ENCODE results near the gene NPPA.

NPPA gene

GRCh38 chr1:11841245-11842153 lies 6.1 kb downstream of the NPPA start:
- DNase-seq: no peak

DNA sequence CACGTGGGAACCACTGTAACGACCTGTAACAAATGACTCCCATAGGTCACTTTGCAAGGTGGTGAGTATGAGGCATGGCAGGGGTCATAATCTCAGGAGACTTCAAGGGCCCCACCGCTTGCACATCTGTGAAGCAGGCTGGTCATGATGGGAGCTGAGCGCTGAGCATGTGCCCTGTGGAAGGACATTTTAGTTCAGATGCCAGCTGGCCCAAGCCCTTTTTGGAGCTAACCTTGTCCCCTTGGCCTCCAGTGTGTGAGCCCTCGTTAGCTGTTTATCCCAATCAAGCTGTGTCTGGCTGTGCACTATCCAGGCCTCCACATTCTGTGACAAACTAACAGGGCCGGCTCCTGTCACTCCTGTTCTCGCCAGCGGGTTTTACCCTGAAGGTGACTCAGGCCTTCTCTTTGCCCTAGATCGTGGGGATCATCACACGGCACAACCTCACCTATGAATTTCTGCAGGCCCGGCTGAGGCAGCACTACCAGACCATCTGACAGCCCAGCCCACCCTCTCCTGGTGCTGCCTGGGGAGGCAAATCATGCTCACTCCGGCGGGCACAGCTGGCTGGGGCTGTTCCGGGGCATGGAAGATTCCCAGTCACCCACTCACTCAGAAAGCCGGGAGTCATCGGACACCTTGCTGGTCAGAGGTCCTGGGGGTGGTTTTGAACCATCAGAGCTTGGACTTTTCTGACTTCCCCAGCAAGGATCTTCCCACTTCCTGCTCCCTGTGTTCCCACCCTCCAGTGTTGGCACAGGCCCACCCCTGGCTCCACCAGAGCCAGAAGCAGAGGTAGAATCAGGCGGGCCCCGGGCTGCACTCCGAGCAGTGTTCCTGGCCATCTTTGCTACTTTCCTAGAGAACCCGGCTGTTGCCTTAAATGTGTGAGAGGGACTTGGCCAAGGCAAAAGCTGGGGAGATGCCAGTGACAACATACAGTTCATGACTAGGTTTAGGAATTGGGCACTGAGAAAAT lies 7.6 kb downstream of the NPPA start:
- no peak for DNase-seq

DNA sequence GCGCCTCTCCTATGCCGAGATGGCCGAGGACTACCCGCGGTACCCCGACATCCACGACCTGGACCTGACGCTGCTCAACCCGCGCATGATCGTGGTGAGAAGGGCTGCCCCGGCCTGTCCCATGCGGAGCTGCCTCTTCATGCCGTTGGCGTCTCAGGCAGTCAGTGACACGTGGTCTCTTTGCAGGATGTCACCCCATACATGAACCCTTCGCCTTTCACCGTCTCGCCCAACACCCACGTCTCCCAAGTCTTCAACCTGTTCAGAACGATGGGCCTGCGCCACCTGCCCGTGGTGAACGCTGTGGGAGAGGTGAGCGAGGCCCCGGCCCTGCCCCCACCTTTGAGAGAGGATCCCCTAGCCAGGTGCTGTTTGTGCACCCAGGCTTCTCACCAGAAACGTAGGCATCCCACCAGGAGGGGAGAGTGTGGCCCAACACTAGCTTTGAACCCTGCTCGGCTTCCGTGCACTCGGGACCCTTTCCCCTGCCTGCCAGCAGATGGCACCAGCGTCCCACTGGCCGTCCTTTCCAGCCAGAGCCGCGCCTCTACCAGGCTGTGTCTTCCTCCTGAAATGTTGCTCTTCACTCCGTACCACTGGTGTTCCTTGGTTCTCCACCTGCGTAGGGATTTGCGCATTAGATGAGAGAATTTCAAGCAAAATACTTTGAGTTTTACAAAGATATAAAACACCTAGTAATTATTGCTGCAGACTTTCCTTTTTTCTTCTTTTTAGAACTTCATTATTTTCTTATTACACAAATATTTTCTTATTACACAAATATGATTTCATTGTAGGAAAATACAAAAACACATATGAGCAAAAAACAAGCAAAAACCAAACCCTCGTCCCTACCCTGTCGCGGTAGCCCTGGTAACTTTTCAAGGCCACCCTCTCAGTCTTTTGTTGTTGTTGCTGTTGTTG lies 9.0 kb downstream of the NPPA start:
- DNase-seq: peak; percentile 6

DNA sequence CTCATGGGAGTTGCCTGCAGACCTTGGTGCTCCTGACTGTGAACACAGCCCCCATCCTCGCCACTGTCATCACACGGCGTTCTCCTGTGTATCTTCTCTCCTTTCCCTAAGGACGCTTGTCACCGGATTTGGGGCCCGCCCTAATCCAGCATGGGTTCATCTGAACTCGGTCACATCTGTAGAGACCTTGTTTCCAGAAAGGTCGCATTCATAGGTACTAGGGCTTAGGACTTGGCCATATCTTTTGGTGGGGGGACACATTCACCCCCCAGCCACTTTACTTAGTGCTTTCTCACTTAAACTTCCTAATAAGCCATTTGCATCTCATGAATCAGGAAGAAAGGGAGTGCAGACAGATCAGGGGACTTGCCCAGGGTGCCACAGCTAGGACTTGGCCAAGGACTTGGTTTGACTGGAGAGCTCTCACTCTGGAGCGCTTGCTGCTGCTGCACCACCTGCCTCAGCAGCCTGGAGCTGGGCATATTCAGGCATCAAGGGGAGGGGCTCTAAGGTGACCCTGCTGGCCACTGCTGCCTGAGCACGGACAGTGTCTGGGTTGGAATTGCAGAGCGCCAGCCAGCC lies 9.7 kb downstream of the NPPA start:
- no peak for DNase-seq

DNA sequence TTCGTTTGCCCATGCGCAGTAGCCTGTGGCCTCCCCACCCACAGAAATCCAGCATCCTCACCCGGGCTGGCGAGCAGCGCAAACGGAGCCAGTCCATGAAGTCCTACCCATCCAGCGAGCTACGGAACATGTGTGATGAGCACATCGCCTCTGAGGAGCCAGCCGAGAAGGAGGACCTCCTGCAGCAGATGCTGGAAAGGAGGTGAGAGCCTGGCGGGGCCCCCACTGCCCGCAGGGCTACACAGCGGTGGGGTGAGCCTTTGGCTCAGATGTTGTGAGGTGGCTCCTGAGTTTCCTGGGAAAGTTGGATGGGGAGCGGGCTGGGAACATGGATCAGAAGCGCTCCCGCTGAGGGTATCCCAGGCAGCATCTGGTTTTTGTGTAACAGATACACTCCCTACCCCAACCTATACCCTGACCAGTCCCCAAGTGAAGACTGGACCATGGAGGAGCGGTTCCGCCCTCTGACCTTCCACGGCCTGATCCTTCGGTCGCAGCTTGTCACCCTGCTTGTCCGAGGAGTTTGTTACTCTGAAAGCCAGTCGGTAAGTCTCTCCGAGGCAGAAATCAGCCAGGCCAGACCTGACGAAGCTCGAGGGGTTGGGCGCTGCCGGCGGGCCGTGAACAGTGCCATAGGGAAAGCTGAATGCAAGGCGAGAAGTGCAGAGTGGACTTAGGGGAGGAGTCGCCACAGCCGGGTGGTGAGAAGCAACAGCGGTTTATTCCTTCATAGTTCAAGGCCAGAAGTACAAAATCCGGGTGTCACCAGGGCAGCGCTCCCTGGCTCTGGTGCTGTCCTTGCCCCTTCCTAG lies 10.4 kb downstream of the NPPA start:
- DNase-seq: no peak

DNA sequence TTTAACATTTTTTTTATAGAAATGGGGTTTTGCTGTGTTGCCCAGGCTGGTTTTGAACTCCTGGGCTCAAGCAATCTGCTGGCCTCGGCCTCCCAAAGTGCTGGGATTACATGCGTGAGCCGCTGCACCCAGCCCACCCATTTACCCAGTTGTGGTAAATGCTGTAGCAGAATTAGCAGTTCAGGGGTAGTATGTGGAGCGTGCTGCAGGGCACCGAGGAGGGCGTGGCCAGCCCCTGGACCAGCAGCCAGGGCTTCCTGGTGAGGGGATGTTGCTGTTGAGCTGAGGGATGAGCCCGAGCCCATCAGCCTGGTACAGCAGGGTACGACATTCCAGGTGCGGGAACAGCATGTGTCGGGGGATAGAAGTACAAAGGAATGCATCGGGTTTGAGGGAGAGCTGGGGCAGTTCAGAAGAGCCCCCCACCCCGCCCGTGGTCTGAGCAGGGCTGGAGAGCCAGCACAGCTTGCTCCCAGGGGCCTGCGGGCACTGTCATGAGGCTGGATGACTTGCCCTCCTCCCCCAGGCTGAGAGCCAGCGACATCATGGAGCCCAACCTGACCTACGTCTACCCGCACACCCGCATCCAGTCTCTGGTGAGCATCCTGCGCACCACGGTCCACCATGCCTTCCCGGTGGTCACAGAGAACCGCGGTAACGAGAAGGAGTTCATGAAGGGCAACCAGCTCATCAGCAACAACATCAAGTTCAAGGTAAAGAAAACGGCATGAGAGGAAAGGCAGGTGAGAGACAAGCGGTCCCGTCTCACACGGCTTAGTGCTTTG lies 11.9 kb downstream of the NPPA start:
- no peak for DNase-seq

DNA sequence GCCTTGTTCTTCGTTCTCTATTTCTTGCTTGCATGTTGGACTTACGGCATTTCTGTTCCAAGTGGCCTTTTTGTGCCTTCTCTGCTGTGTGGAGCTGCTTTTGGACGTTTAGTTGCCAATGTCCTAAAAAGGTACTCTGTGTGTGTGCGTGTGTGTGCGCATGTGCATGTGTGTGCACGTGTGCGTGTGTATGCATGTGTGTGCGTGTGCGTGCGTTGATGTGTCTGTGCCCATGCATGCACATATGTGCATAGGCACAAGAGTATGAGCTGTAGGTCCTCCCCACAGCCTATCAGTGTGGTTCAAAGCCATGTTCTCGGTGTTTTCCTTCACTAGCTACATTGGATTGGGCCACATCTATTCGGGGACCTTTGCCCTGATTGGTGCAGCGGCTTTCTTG lies 13.7 kb downstream of the NPPA start:
- no peak for DNase-seq

DNA sequence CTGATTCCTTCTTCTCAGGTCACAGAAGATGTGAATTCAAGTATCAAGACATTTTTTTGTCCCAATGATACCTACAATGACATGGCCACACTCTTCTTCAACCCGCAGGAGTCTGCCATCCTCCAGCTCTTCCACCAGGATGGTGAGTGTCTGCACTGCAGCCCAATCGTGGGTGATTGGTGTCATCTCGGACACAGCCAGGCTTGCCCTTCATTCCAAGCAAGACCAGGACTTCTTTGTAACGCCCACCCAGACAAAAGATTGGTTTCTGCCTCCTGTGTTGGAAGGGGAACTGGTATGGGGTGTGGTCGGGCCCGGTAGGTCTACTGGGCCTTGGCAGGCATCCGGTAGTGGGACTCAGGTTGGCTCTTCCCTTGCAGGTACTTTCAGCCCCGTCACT lies 14.1 kb downstream of the NPPA start:
- DNase-seq: no peak

GRCh38 chr1:11831945-11832725 lies 15.4 kb downstream of the NPPA start:
- DNase-seq: no peak

- DNase-seq: no peak
Observed at GRCh38 chr1:11828511-11828910, 19.1 kb downstream of the NPPA start.

DNA sequence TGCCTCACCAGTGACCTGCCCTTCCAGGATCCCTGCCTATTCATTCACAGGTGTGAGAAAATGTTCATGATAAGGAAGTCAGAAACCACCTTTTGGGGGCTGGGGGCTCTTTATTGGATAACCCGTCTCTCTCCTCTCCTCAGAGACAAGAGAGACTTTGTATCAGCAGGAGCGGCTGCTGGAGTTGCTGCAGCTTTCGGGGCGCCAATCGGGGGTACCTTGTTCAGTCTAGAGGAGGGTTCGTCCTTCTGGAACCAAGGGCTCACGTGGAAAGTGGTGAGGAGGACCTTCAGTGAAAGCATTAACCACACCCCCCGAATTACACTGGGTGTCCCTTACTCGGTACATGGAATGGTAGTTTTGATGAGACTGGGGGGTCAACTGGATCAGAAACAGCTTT lies 20.6 kb downstream of the NPPA start:
- DNase-seq: no peak

- DNase-seq: no peak
Observed at GRCh38 chr1:11825131-11825530, 22.5 kb downstream of the NPPA start.

- no peak for DNase-seq
Observed at GRCh38 chr1:11823366-11824137, 24.0 kb downstream of the NPPA start.

DNA sequence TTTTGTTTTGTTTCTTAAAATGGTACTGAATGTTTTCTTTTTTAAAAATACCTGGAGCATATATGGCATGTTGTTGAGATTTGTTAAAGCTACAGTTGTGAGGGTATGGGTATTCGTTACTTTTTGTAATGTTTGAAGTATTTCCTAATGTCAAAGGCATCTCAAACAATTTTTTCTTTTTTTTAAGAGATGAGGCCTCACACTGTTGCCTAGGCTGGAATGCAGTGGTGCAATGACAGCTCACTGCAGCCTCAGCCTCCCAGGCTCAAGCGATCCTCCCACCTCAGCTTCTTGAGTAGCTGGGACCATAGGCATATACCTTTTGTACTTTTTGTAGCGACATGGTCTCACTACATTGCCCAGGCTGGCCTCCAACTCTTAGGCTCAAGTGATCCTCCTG lies 25.5 kb downstream of the NPPA start:
- DNase-seq: no peak

- no peak for DNase-seq
Observed at GRCh38 chr1:11817192-11817591, 30.4 kb downstream of the NPPA start.

DNA sequence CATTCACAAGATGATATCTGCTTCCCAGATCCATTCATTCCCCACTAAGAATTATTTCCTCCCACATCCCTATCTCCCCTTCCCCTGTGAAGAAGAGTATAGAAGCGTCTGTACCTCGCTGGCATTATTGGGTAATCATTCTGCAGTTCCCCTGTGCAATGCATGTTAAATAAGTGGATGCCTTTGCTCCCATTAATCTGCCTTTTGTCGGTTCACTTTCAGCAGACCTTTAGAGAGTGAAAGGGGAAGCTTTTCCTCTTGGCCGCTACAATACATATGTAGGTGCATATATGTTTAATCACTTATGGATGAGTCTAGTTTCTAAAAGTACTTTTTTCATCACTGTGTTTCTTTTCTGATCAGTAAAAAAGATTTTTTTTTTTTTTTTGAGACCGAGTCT lies 34.6 kb downstream of the NPPA start:
- DNase-seq: no peak

DNA sequence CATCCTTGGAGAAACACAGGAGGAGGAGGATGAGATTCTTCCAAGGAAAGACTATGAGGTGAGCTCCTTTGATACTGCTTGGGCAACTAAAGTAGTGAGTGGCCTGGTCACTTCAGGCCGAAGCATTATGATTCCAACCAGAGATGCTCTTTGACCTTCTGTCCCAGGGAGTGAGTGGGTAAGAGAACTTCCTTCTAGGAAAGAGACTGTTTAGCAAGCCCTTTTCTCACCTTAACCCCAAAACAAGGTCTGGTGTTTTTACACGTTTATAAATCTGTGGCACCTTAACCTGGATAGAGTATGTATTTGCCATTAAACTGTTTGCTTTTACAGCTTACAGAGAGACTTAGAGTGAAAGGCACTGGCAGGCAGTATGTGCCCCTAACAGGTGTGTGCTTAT lies 40.5 kb downstream of the NPPA start:
- no peak for DNase-seq

DNA sequence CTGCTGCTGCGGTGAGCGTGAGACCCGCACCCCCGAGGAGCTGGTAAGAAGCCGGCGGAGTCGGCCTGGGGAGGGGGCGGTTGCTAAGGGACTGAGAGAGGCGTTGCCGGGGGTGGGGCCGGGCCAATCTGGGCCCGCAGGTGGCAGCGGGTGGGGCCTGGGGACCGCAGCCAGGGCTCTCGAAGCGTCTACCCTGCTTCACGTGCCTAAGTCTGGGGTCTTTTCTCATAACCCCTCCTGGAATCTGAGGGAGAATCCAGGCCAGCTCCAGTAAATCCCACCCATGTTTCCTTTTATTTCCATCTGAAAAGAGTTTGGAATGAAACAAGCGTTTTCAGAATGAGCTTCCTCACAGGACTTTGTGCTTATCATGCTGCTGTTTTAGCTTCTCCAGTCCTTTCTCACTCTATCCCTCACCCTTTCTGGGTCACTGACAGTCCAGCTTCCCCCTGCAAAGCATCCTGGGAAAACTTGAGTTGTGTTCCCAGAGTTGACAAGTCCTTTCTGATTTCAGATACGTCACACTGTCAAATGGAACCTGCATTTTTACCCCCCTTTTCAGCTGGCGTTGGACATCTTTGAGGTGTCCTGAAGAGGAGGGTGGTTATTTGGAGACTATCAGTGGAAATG lies 41.2 kb downstream of the NPPA start:
- no peak for DNase-seq
